ENCODE data around the gene TXNDC12.

The TXNDC12 gene

DNA sequence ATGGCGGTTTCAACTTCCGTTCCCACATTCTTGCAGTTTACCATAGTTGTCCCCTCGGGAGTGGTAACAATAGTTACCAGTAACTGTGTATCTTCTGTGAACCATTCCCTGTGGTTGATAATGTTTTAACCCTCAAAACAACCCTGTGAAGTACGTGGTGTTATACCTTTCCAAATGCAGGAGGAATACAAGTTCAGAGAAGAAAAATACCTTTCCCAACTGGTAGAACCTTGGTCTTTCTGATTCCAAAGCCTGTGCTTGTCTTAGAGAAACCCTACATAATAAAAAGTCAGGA is 1.9 kb upstream of the TXNDC12 start:
- TF ChIP-seq, protein P1, sequence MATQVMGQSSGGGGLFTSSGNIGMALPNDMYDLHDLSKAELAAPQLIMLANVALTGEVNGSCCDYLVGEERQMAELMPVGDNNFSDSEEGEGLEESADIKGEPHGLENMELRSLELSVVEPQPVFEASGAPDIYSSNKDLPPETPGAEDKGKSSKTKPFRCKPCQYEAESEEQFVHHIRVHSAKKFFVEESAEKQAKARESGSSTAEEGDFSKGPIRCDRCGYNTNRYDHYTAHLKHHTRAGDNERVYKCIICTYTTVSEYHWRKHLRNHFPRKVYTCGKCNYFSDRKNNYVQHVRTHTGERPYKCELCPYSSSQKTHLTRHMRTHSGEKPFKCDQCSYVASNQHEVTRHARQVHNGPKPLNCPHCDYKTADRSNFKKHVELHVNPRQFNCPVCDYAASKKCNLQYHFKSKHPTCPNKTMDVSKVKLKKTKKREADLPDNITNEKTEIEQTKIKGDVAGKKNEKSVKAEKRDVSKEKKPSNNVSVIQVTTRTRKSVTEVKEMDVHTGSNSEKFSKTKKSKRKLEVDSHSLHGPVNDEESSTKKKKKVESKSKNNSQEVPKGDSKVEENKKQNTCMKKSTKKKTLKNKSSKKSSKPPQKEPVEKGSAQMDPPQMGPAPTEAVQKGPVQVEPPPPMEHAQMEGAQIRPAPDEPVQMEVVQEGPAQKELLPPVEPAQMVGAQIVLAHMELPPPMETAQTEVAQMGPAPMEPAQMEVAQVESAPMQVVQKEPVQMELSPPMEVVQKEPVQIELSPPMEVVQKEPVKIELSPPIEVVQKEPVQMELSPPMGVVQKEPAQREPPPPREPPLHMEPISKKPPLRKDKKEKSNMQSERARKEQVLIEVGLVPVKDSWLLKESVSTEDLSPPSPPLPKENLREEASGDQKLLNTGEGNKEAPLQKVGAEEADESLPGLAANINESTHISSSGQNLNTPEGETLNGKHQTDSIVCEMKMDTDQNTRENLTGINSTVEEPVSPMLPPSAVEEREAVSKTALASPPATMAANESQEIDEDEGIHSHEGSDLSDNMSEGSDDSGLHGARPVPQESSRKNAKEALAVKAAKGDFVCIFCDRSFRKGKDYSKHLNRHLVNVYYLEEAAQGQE (IDR thresholded peaks at IDR 0.05; ENCODE audit: low read depth) = no peak
- TF ChIP-seq YY1 (IDR thresholded peaks at IDR 0.05; ENCODE audit: low read depth) = no peak
- TF ChIP-seq, protein P2, sequence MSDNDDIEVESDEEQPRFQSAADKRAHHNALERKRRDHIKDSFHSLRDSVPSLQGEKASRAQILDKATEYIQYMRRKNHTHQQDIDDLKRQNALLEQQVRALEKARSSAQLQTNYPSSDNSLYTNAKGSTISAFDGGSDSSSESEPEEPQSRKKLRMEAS (IDR thresholded peaks at IDR 0.05) = no peak
- TF ChIP-seq CREB1 (IDR thresholded peaks at IDR 0.05; ENCODE audit: low read depth) = no peak
- TF ChIP-seq ZBTB7A (IDR thresholded peaks at IDR 0.05; ENCODE audit: low read depth) = no peak
- no peak for TF ChIP-seq EGR1 (IDR thresholded peaks at IDR 0.05)
- TF ChIP-seq TEAD4 (IDR thresholded peaks at IDR 0.05) = no peak
- no peak for TF ChIP-seq NFIC (IDR thresholded peaks at IDR 0.05)
- no peak for TF ChIP-seq TAF1 (IDR thresholded peaks at IDR 0.05; ENCODE audit: low read depth)
- no peak for TF ChIP-seq EP300 (IDR thresholded peaks at IDR 0.05; ENCODE audit: borderline replicate concordance)
- no peak for TF ChIP-seq CEBPB (IDR thresholded peaks at IDR 0.05)
- TF ChIP-seq TCF12 (IDR thresholded peaks at IDR 0.05; ENCODE audit: low read depth) = no peak
- TF ChIP-seq, protein P3, sequence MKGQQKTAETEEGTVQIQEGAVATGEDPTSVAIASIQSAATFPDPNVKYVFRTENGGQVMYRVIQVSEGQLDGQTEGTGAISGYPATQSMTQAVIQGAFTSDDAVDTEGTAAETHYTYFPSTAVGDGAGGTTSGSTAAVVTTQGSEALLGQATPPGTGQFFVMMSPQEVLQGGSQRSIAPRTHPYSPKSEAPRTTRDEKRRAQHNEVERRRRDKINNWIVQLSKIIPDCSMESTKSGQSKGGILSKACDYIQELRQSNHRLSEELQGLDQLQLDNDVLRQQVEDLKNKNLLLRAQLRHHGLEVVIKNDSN (IDR thresholded peaks at IDR 0.05) = no peak
- TF ChIP-seq RAD21 (IDR thresholded peaks at IDR 0.05; ENCODE audit: low read depth) = no peak
- no peak for TF ChIP-seq FOXM1 (IDR thresholded peaks at IDR 0.05; ENCODE audit: borderline replicate concordance, low read depth)

DNA sequence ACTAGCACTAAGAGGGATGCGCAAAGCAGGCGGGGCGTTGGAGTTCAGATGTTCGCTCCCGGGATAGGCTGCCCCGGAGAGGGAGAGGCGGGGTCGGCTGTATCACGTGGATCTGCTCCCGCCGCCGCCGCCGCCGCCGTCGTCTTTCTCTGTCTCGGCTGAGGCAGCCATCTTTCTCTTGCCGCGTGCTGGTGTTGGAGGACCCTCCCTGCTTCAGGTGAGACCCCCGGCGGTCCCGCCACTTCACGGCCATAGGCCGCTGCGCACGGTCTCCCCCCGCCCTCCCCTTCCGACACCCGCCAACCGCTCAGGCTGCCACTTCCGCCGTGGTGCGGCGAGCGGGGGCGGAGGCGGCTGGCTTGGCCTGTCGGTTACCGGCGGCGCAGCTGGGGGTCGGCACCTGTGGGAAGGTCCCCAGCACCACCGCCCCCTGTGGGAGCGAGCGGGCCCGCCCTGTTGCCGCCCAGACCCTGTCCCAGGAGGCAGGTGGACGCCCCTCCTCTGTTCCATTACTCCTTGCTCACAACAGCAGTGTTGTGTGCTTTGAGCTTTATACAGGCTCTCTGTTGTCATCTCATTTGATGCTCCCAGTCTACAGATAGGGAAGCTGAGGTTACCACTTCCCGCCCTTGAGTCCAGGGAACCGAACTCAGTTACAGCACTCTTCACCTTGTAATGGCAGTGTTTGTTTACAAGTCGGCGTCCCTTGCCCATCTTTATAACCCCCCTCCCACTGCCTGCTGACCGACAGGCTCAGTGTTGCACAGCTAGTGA is 1.4 kb upstream of the TXNDC12 start, which contains the start of gene BTF3L4:
BTF3L4 (plus strand) TSS at position 133 of the 774 bp plus-strand sequence. CDS start 3,553 bp downstream, outside the sequence.
- TF ChIP-seq, protein P3 (IDR thresholded peaks at IDR 0.05) = peak; percentile 89
- peak; percentile 96 for TF ChIP-seq EGR1 (IDR thresholded peaks at IDR 0.05)
- TF ChIP-seq, protein P1 (IDR thresholded peaks at IDR 0.05; ENCODE audit: low read depth) = no peak
- no peak for TF ChIP-seq RAD21 (IDR thresholded peaks at IDR 0.05; ENCODE audit: low read depth)
- TF ChIP-seq ZBTB7A (IDR thresholded peaks at IDR 0.05; ENCODE audit: low read depth) = peak; percentile 87
- peak; percentile 58; the same call in 1 of the 2 replicates for TF ChIP-seq TCF12 (IDR thresholded peaks at IDR 0.05; ENCODE audit: low read depth)
- peak; percentile 89 for TF ChIP-seq YY1 (IDR thresholded peaks at IDR 0.05; ENCODE audit: low read depth)
- TF ChIP-seq NFIC (IDR thresholded peaks at IDR 0.05) = no peak
- peak; percentile 30; the same call in 1 of the 2 replicates for TF ChIP-seq EP300 (IDR thresholded peaks at IDR 0.05; ENCODE audit: borderline replicate concordance)
- TF ChIP-seq TEAD4 (IDR thresholded peaks at IDR 0.05) = no peak
- TF ChIP-seq FOXM1 (IDR thresholded peaks at IDR 0.05; ENCODE audit: borderline replicate concordance, low read depth) = no peak
- no peak for TF ChIP-seq CREB1 (IDR thresholded peaks at IDR 0.05; ENCODE audit: low read depth)
- TF ChIP-seq, protein P2 (IDR thresholded peaks at IDR 0.05) = peak; percentile 95
- peak; percentile 87 for TF ChIP-seq TAF1 (IDR thresholded peaks at IDR 0.05; ENCODE audit: low read depth)
- no peak for TF ChIP-seq CEBPB (IDR thresholded peaks at IDR 0.05)

DNA sequence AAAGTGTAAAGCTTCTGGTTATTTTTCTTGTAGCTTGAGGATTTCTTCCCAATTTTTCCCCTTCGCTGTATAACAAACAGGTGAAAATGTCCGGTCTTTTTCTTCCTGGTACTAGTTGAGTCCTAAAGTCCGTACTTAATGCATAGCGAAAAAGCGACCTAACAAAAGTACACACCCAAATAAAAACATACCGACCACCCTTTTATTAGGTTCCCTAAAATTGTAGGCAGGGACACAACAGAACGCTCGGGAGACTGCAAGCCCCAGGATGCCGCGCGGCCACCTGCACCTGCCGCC is 823 bp upstream of the TXNDC12 start:
- TF ChIP-seq EP300 (IDR thresholded peaks at IDR 0.05; ENCODE audit: borderline replicate concordance) (no peak), FOXM1 (IDR thresholded peaks at IDR 0.05; ENCODE audit: borderline replicate concordance, low read depth) (no peak), EGR1 (IDR thresholded peaks at IDR 0.05) (no peak), TCF12 (IDR thresholded peaks at IDR 0.05; ENCODE audit: low read depth) (no peak), YY1 (IDR thresholded peaks at IDR 0.05; ENCODE audit: low read depth) (no peak)
- TF ChIP-seq, protein P2 (IDR thresholded peaks at IDR 0.05) = no peak

DNA sequence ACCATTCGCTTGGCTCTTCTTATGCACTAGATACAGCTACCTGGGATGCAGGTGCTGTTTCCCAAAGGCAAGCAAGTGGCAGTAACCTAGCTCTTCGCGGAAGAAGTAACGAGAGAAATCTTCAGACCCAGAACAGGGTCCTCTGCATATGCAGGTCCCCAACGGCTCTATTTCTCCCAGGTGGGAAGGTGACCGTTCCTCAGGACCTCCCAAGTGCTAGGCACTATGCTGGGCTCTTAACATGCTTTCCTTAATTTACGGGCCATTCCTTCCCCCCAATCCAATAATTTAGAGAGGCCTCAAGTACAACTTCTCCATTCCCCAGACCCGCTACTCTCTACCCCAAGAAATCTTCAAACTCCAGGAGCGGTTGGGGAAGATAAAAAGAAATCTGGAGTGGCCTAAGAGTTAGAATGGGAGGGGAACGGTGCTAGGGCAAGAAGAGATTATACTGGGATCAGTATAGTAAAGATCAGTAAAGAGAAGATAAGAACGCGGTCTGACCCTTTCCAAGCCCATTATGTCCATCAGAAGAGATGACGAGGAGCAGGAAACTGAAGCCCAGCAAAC is 410 bp downstream of the TXNDC12 start:
- TF ChIP-seq EGR1 (IDR thresholded peaks at IDR 0.05) (no peak), NFIC (IDR thresholded peaks at IDR 0.05) (no peak), CREB1 (IDR thresholded peaks at IDR 0.05; ENCODE audit: low read depth) (no peak), TEAD4 (IDR thresholded peaks at IDR 0.05) (no peak), FOXM1 (IDR thresholded peaks at IDR 0.05; ENCODE audit: borderline replicate concordance, low read depth) (no peak), CEBPB (IDR thresholded peaks at IDR 0.05) (no peak), ZBTB7A (IDR thresholded peaks at IDR 0.05; ENCODE audit: low read depth) (no peak), EP300 (IDR thresholded peaks at IDR 0.05; ENCODE audit: borderline replicate concordance) (no peak), TCF12 (IDR thresholded peaks at IDR 0.05; ENCODE audit: low read depth) (no peak), RAD21 (IDR thresholded peaks at IDR 0.05; ENCODE audit: low read depth) (no peak), YY1 (IDR thresholded peaks at IDR 0.05; ENCODE audit: low read depth) (no peak), TAF1 (IDR thresholded peaks at IDR 0.05; ENCODE audit: low read depth) (no peak)
- TF ChIP-seq, protein P3 (IDR thresholded peaks at IDR 0.05) = no peak
- TF ChIP-seq, protein P1 (IDR thresholded peaks at IDR 0.05; ENCODE audit: low read depth) = no peak
- TF ChIP-seq, protein P2 (IDR thresholded peaks at IDR 0.05) = no peak
